GM23248 (cell line): ENCODE results near the gene CABP4. TPM values are rescaled to one million over a fixed set of nuclear protein-coding genes. Genes with fewer than 3 reads are reported as not detected.

ENCODE experiments used
- DNase-seq: peaks from one replicate; pipeline ENCODE4 v3.0.0-alpha.2; 2015
- H2AFZ ChIP-seq: fragments of 200-600 bp; sonication (generic); 2 replicates; pipeline ENCODE4 v1.6.1; 2016; ENCODE audit warnings: antibody characterized with exemption
- H3F3A ChIP-seq: fragments of 200-600 bp; sonication (generic); 2 replicates; pipeline ENCODE4 v1.6.1; 2016; ENCODE audit warnings: mild to moderate bottlenecking, antibody characterized with exemption, mixed run types; ENCODE audit not compliant: insufficient read depth
- H3K27ac ChIP-seq: fragments of 200-600 bp; sonication (generic); 2 replicates; pipeline ENCODE4 v1.5.1; 2016; ENCODE audit warnings: mild to moderate bottlenecking
- H3K27me3 ChIP-seq: fragments of 200-600 bp; sonication (generic); replicated peaks from 2 replicates; pipeline ENCODE4 v1.6.1; 2016; ENCODE audit warnings: mild to moderate bottlenecking; ENCODE audit not compliant: insufficient read depth
- H3K36me3 ChIP-seq: fragments of 200-600 bp; sonication (generic); 2 replicates; pipeline ENCODE4 v1.6.1; 2016; ENCODE audit warnings: low read depth, mild to moderate bottlenecking
- H3K4me1 ChIP-seq: fragments of 200-600 bp; sonication (generic); 2 replicates; pipeline ENCODE4 v1.6.1; 2016; ENCODE audit warnings: mild to moderate bottlenecking; ENCODE audit not compliant: insufficient read depth
- H3K4me2 ChIP-seq: fragments of 200-600 bp; sonication (generic); one replicate; pipeline ENCODE4 v1.6.1; 2016; ENCODE audit warnings: mild to moderate bottlenecking; ENCODE audit not compliant: unreplicated experiment
- H3K4me3 ChIP-seq: fragments of 200-600 bp; sonication (generic); 2 replicates; pipeline ENCODE4 v1.5.1; 2016; ENCODE audit warnings: mild to moderate bottlenecking
- H3K79me2 ChIP-seq: fragments of 200-600 bp; sonication (generic); 2 replicates; pipeline ENCODE4 v1.6.1; 2016; ENCODE audit warnings: mild to moderate bottlenecking; ENCODE audit not compliant: insufficient read depth
- H3K9ac ChIP-seq: fragments of 200-600 bp; sonication (generic); 2 replicates; pipeline ENCODE4 v1.6.1; 2016; ENCODE audit warnings: mild to moderate bottlenecking
- H3K9me2 ChIP-seq: fragments of 200-600 bp; sonication (generic); 2 replicates; pipeline ENCODE4 v1.6.1; 2016; ENCODE audit warnings: mixed run types, mild to moderate bottlenecking, moderate library complexity; ENCODE audit not compliant: insufficient read depth
- H3K9me3 ChIP-seq: fragments of 200-600 bp; sonication (generic); one replicate; pipeline ENCODE4 v1.6.1; 2017; ENCODE audit warnings: low read depth
- H4K20me1 ChIP-seq: fragments of 200-600 bp; sonication (generic); 2 replicates; pipeline ENCODE4 v1.6.0; 2016; ENCODE audit not compliant: insufficient read depth
- EZH2 ChIP-seq: fragments of 200-600 bp; sonication (generic); IDR thresholded peaks from 2 replicates; pipeline ENCODE4 v1.6.1; 2018; ENCODE audit warnings: antibody characterized with exemption, mild to moderate bottlenecking; ENCODE audit not compliant: insufficient read depth, poor library complexity, severe bottlenecking
- EZH2phosphoT487 ChIP-seq: fragments of 200-600 bp; sonication (generic); IDR thresholded peaks from 2 replicates; pipeline ENCODE4 v1.6.1; 2018; ENCODE audit warnings: antibody characterized with exemption, moderate library complexity, mild to moderate bottlenecking, low read depth; ENCODE audit not compliant: insufficient read depth
- WGBS, 2 experiments: methylation state at CpG; one replicate each; pipeline ENCODE4 v1.1.6; 2015 to 2017; ENCODE audit warnings: low lambda C conversion rate in 2 of 2, low coverage in 1 of 2; ENCODE audit errors: missing lambda C conversion rate in 2 of 2; 5-methylcytosine and 5-hydroxymethylcytosine counted together
- in situ Hi-C: fragments of 300-500 bp; cut with MboI; formaldehyde crosslinking; loops from 2 replicates; pipeline ENCODE4 v1.15.0; 2020
- polyA plus RNA-seq: library from polyadenylated mRNA; unstranded; fragments of >200 nt; fragmentation: Nextera tagmentation; extraction: Ambion mirVana; gene quantifications from 2 replicates; pipeline ENCODE4 v1.2.1, GENCODE V29; 2016
- total RNA-seq: library from RNA; depleted of rRNA; stranded (reverse); fragments of >200 nt; shearing (Covaris generic); gene quantifications from 2 replicates; pipeline ENCODE4 v1.2.3, GENCODE V29; 2014

The CABP4 gene
- total and polyA plus RNA-seq, 2 experiments from 2014 or later = not detected

GRCh38 chr11:67441731-67442351 is 13.3 kb upstream of the CABP4 start:
- TF ChIP-seq EZH2 (no peak), EZH2phosphoT487 (no peak)
- in situ Hi-C loops = no loop called here

GRCh38 chr11:67442504-67443404 is 12.4 kb upstream of the CABP4 start:
- H3K27ac ChIP-seq = peak overlapping the region; percentile 31
- in situ Hi-C loops = no loop called here
- H2AFZ ChIP-seq = peak overlapping the region; percentile 17; the same call in 1 of the 2 replicates

More at GRCh38 chr11:67441731-67442351, 13.3 kb upstream of the CABP4 start:
- Histone ChIP-seq H3K79me2 (peaks cover 12% of the 10 kb centered on the region), H3K4me3 (peak overlapping the region; percentile 92), H3K27ac (no peak overlapping the region), H3K36me3 (no peaks in the 10 kb centered on the region), H3K4me1 (0 out of 2 replicates have a peak, but pooled peaks cover 3% of the 10 kb centered on the region), H3K4me2 (no peak overlapping the region), H3K9me2 (no peaks in the 10 kb centered on the region), H2AFZ (no peak overlapping the region), H3K27me3 (no peaks in the 10 kb centered on the region), H4K20me1 (no peaks in the 10 kb centered on the region), H3K9ac (no peak overlapping the region), H3F3A (no peaks in the 10 kb centered on the region; the same call in 1 of the 2 replicates), H3K9me3 (no peaks in the 10 kb centered on the region)
- DNase-seq = no peak
- WGBS, 2 experiments = 85 to 89% methylated on average over 25 to 26 of the region's 28 CpGs

GRCh38 chr11:67445515-67445914 is 9.6 kb upstream of the CABP4 start:
- Histone ChIP-seq H3K9me2 (no peaks in the 10 kb centered on the region), H3K4me2 (no peak overlapping the region), H3K9ac (no peak overlapping the region), H4K20me1 (no peaks in the 10 kb centered on the region), H3K27ac (no peak overlapping the region), H2AFZ (no peak overlapping the region), H3K36me3 (no peaks in the 10 kb centered on the region), H3K27me3 (no peaks in the 10 kb centered on the region), H3K4me1 (0 out of 2 replicates have a peak, but pooled peaks cover 3% of the 10 kb centered on the region), H3K79me2 (peaks cover 12% of the 10 kb centered on the region), H3K4me3 (no peak overlapping the region), H3K9me3 (no peaks in the 10 kb centered on the region), H3F3A (no peaks in the 10 kb centered on the region)
- TF ChIP-seq EZH2 (no peak), EZH2phosphoT487 (no peak)
- WGBS, 2 experiments = 81 to 87% methylated on average over 5 of the region's 5 CpGs
- in situ Hi-C loops = no loop called here
- DNase-seq = no peak

More at GRCh38 chr11:67442504-67443404, 12.4 kb upstream of the CABP4 start:
- Histone ChIP-seq H3K4me1 (0 out of 2 replicates have a peak, but pooled peaks cover 3% of the 10 kb centered on the region), H3K9me3 (no peaks in the 10 kb centered on the region), H3K4me2 (peak overlapping the region; percentile 81), H3K36me3 (no peaks in the 10 kb centered on the region), H4K20me1 (no peaks in the 10 kb centered on the region), H3K9me2 (no peaks in the 10 kb centered on the region), H3K9ac (peak overlapping the region; percentile 84), H3K27me3 (no peaks in the 10 kb centered on the region), H3K79me2 (peaks cover 12% of the 10 kb centered on the region), H3K4me3 (peak overlapping the region; percentile 92), H3F3A (no peaks in the 10 kb centered on the region; the same call in 1 of the 2 replicates)
- TF ChIP-seq EZH2phosphoT487 (no peak), EZH2 (no peak)
- peak; percentile 54 for DNase-seq
- 26 to 36% methylated on average over 33 to 44 of the region's 45 CpGs for WGBS, 2 experiments

- TF ChIP-seq EZH2 = no peak
- Histone ChIP-seq H4K20me1 (no peaks in the 10 kb centered on the region), H3K79me2 (no peaks in the 10 kb centered on the region), H3K9me2 (no peaks in the 10 kb centered on the region), H3K9me3 (no peaks in the 10 kb centered on the region), H3K9ac (no peak overlapping the region), H2AFZ (no peak overlapping the region), H3K4me3 (no peak overlapping the region), H3K4me2 (no peak overlapping the region), H3K27ac (no peak overlapping the region), H3K36me3 (no peaks in the 10 kb centered on the region), H3F3A (no peaks in the 10 kb centered on the region), H3K4me1 (0 out of 2 replicates have a peak, but pooled peaks cover 3% of the 10 kb centered on the region), H3K27me3 (no peaks in the 10 kb centered on the region)
- no peak for DNase-seq
- WGBS, 2 experiments = 86 to 88% methylated on average over 7 of the region's 7 CpGs
- in situ Hi-C loops = no loop called here
These were observed 6.9 kb upstream of the CABP4 start for GRCh38 chr11:67448220-67448609.
